Osteocyte (in vitro differentiated cells): ENCODE data around the gene DAP3. TPM values are rescaled to one million over a fixed set of nuclear protein-coding genes. Genes with fewer than 3 reads are reported as not detected.
"Not testable (repeated sequence)": the region's sequence is repeated elsewhere in the genome, so short reads cannot be mapped to it uniquely, and the experiment has no call there.

Experiments used
- DNase-seq: peaks from one replicate; pipeline ENCODE4 v3.0.0; 2021; ENCODE audit warnings: mixed read lengths; ENCODE audit not compliant: unreplicated experiment; ENCODE audit errors: extremely low spot score
- H3K27ac Mint-ChIP-seq: one replicate; pipeline ENCODE4 v1.8.0; 2021; ENCODE audit warnings: mild to moderate bottlenecking, mixed read lengths; ENCODE audit not compliant: unreplicated experiment
- H3K27me3 Mint-ChIP-seq: one replicate; pipeline ENCODE4 v1.8.0; 2021; ENCODE audit warnings: mixed read lengths; ENCODE audit not compliant: unreplicated experiment
- H3K36me3 Mint-ChIP-seq: one replicate; pipeline ENCODE4 v1.8.0; 2021; ENCODE audit warnings: mixed read lengths; ENCODE audit not compliant: unreplicated experiment
- H3K4me1 Mint-ChIP-seq: one replicate; pipeline ENCODE4 v1.8.0; 2021; ENCODE audit warnings: mixed read lengths; ENCODE audit not compliant: unreplicated experiment
- H3K4me3 Mint-ChIP-seq: one replicate; pipeline ENCODE4 v1.8.0; 2021; ENCODE audit warnings: mild to moderate bottlenecking, moderate library complexity, mixed read lengths; ENCODE audit not compliant: unreplicated experiment
- H3K9me3 Mint-ChIP-seq: one replicate; pipeline ENCODE4 v1.8.0; 2021; ENCODE audit warnings: mixed read lengths; ENCODE audit not compliant: unreplicated experiment
- total RNA-seq: library from RNA; stranded (reverse); gene quantifications from 2 replicates; pipeline ENCODE4 v1.2.1, GENCODE V29; 2021
- TF ChIP-seq, protein P1 (sequence below): fragments of 200-600 bp; sonication (generic); IDR thresholded peaks from 2 replicates; pipeline ENCODE4 v1.5.0; 2021; ENCODE audit warnings: antibody characterized with exemption, mild to moderate bottlenecking, moderate library complexity

Gene DAP3
- total RNA-seq, 1 donor from 2014 or later, result 78.0 TPM

DNA sequence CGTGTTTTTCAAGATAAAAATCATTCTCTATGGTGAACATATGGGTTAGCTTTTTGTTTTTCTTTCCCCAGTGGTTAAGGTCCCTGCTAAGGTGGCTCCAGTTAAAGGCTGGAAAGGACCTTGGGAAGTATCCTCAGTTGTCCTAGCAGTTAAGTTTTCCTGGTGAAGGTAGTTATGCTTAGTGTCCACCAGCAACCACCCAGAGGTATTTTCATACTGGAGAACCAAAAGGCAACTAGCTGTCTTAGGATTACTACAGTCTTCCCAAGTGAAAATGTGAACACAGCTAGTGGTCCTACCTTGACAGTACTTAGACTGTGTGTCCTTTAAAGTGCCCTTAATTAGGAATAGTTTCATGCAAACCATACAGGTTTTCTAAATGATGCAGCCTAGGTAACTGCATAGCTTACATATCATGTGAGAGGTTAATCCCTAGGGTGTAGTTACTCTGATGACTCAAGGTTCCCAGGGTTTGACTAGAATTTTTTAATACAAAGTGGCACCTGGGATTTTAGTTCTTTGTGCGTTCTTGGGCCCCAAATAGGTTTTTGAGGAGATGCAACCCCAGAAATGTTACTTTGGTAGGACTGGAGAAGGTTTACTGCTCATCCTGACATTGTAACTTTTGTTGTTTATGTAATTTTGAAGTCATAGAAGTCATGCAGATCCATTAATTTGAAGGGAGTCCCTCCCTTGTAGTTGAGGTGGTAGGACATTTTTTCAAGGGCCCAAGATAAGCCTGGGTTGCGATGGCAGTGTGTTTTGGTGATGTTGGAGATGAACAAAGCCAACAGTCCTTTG is 36.8 kb upstream of the DAP3 start:
- no peak overlapping the region for H3K27ac Mint-ChIP-seq

GRCh38 chr1:155652951-155653350 is 35.9 kb upstream of the DAP3 start:
- Mint-ChIP-seq H3K4me3 (no peak overlapping the region), H3K9me3 (no peaks in the 10 kb centered on the region), H3K27me3 (no peaks in the 10 kb centered on the region), H3K27ac (no peak overlapping the region), H3K36me3 (peaks cover 3% of the 10 kb centered on the region), H3K4me1 (peaks cover 15% of the 10 kb centered on the region)
- TF ChIP-seq, protein P1, sequence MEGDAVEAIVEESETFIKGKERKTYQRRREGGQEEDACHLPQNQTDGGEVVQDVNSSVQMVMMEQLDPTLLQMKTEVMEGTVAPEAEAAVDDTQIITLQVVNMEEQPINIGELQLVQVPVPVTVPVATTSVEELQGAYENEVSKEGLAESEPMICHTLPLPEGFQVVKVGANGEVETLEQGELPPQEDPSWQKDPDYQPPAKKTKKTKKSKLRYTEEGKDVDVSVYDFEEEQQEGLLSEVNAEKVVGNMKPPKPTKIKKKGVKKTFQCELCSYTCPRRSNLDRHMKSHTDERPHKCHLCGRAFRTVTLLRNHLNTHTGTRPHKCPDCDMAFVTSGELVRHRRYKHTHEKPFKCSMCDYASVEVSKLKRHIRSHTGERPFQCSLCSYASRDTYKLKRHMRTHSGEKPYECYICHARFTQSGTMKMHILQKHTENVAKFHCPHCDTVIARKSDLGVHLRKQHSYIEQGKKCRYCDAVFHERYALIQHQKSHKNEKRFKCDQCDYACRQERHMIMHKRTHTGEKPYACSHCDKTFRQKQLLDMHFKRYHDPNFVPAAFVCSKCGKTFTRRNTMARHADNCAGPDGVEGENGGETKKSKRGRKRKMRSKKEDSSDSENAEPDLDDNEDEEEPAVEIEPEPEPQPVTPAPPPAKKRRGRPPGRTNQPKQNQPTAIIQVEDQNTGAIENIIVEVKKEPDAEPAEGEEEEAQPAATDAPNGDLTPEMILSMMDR, result no peak
- no peak for DNase-seq

More for the DNA sequence above, 36.8 kb upstream of the DAP3 start:
- no peak for DNase-seq
- TF ChIP-seq, protein P1, result no peak
- Mint-ChIP-seq H3K36me3 (no peaks in the 10 kb centered on the region), H3K4me1 (peaks cover 15% of the 10 kb centered on the region), H3K27me3 (no peaks in the 10 kb centered on the region), H3K4me3 (no peak overlapping the region), H3K9me3 (no peaks in the 10 kb centered on the region)

DNA sequence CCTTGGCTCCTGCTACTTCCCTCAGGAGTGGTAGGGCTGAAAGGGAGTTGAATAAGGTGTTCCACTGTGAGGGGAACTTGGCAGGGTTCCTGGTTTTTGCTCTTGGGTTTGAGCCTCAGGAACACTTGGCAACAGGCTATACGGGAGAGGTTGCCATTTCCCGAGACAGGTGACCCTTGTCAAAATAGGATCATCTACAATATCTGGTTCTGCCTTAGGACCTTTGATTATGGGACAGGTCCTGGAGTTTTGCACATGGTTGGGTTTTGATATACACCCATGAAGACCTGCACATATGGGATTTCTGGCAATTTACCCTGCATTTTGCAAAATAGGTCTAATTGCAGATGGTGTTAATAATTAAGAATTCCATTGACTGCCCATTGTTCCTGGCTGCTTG is 31.4 kb upstream of the DAP3 start:
- Mint-ChIP-seq H3K9me3 (no peaks in the 10 kb centered on the region), H3K27me3 (no peaks in the 10 kb centered on the region), H3K36me3 (peaks cover 38% of the 10 kb centered on the region), H3K4me1 (no peaks in the 10 kb centered on the region), H3K27ac (no peak overlapping the region), H3K4me3 (no peak overlapping the region)
- TF ChIP-seq, protein P1, result no peak
- no peak for DNase-seq

- H3K36me3 Mint-ChIP-seq, result peaks cover 52% of the 10 kb centered on the region
- not testable (repeated sequence) for H3K27ac Mint-ChIP-seq, H3K4me1 Mint-ChIP-seq, DNase-seq, H3K27me3 Mint-ChIP-seq, H3K4me3 Mint-ChIP-seq, H3K9me3 Mint-ChIP-seq
Measured at GRCh38 chr1:155661239-155661638, 27.7 kb upstream of the DAP3 start.

- DNase-seq, result no peak
- H3K4me1 Mint-ChIP-seq, result no peaks in the 10 kb centered on the region
- no peaks in the 10 kb centered on the region for H3K27me3 Mint-ChIP-seq
- TF ChIP-seq, protein P1, result no peak
- H3K36me3 Mint-ChIP-seq, result peaks cover 39% of the 10 kb centered on the region
- H3K9me3 Mint-ChIP-seq, result no peaks in the 10 kb centered on the region
- no peak overlapping the region for H3K4me3 Mint-ChIP-seq
- H3K27ac Mint-ChIP-seq, result no peak overlapping the region
Measured at GRCh38 chr1:155669233-155670162, 19.4 kb upstream of the DAP3 start.
